GM18909 (cell line): ENCODE data around the gene B3GNT8.
"Not testable (repeated sequence)": the region's sequence is repeated elsewhere in the genome, so short reads cannot be mapped to it uniquely, and the experiment has no call there.

ENCODE experiments used
- ATAC-seq: cut with Tn5 transposase; IDR thresholded peaks from one replicate; pipeline ENCODE4 v1.9.1; 2021; ENCODE audit warnings: mild to moderate bottlenecking; ENCODE audit not compliant: unreplicated experiment, poor library complexity

The B3GNT8 gene

GRCh38 chr19:41420101-41420880 lies 6.9 kb downstream of the B3GNT8 start:
- ATAC-seq: no peak

- no peak for ATAC-seq
These were observed 10.9 kb downstream of the B3GNT8 start for GRCh38 chr19:41416194-41416674.

- no peak for ATAC-seq
These were observed 12.0 kb downstream of the B3GNT8 start for GRCh38 chr19:41415154-41415571.

GRCh38 chr19:41414461-41414860 lies 12.7 kb downstream of the B3GNT8 start:
- no peak for ATAC-seq

- ATAC-seq: no peak
These were observed 13.2 kb downstream of the B3GNT8 start for GRCh38 chr19:41413947-41414346.

- no peak for ATAC-seq
These were observed 14.2 kb downstream of the B3GNT8 start for GRCh38 chr19:41412953-41413352.

- no peak for ATAC-seq
These were observed 15.3 kb downstream of the B3GNT8 start for GRCh38 chr19:41411968-41412265.

- no peak for ATAC-seq
These were observed 15.8 kb downstream of the B3GNT8 start for GRCh38 chr19:41411100-41411967.

GRCh38 chr19:41410336-41411054 lies 16.7 kb downstream of the B3GNT8 start:
- no peak for ATAC-seq

- ATAC-seq: no peak
These were observed 17.9 kb downstream of the B3GNT8 start for GRCh38 chr19:41409288-41409687.

GRCh38 chr19:41408846-41409245 lies 18.3 kb downstream of the B3GNT8 start:
- not testable (repeated sequence) for ATAC-seq

- no peak for ATAC-seq
These were observed 18.9 kb downstream of the B3GNT8 start for GRCh38 chr19:41408256-41408655.

GRCh38 chr19:41407271-41407670 lies 19.9 kb downstream of the B3GNT8 start:
- ATAC-seq: no peak

GRCh38 chr19:41405776-41406175 lies 21.4 kb downstream of the B3GNT8 start:
- ATAC-seq: no peak

GRCh38 chr19:41403181-41403970 lies 23.8 kb downstream of the B3GNT8 start:
- no peak for ATAC-seq

GRCh38 chr19:41402010-41402409 lies 25.2 kb downstream of the B3GNT8 start:
- no peak for ATAC-seq

- ATAC-seq: no peak
These were observed 25.7 kb downstream of the B3GNT8 start for GRCh38 chr19:41401483-41401882.

- ATAC-seq: no peak
These were observed 27.6 kb downstream of the B3GNT8 start for GRCh38 chr19:41399525-41399924.

GRCh38 chr19:41399091-41399490 lies 28.1 kb downstream of the B3GNT8 start:
- ATAC-seq: no peak

GRCh38 chr19:41398598-41398997 lies 28.6 kb downstream of the B3GNT8 start:
- no peak for ATAC-seq
